Esophagus squamous epithelium (tissue), 5 donors: Measurements from ENCODE around the gene PRDM10. TPM values are rescaled to one million over a fixed set of nuclear protein-coding genes. Genes with fewer than 3 reads are reported as not detected.

Experiments
- DNase-seq: peaks from one replicate; lab custom pipeline; 2025; lab: John Stamatoyannopoulos, UW
- H3K27ac ChIP-seq, 4 donors: fragments of 200-600 bp; sonication (generic); one replicate each; pipeline ENCODE4 v1.5.1; 2016 to 2019; ENCODE audit warnings: mild to moderate bottlenecking in 1 of 4
- H3K27me3 ChIP-seq, 4 donors: fragments of 200-600 bp; sonication (generic); 1 replicate in 3 of 4; 2 replicates in 1 of 4; pipeline versions ENCODE4 v1.5.1 to v1.6.0; 2017 to 2021; ENCODE audit warnings: antibody characterized with exemption in 1 of 4
- H3K36me3 ChIP-seq, 3 donors: fragments of 200-600 bp; sonication (generic); one replicate each; pipeline ENCODE4 v1.5.1; 2016 to 2019
- H3K4me1 ChIP-seq, 3 donors: fragments of 200-600 bp; sonication (generic); one replicate each; pipeline ENCODE4 v1.5.1; 2017 to 2019
- H3K4me3 ChIP-seq, 4 donors: fragments of 200-600 bp; sonication (generic); 1 replicate in 3 of 4; 2 replicates in 1 of 4; pipeline ENCODE4 v1.5.1; 2016 to 2019; ENCODE audit warnings: mild to moderate bottlenecking in 2 of 4, moderate library complexity in 1 of 4
- H3K9me3 ChIP-seq, 3 donors: fragments of 200-600 bp; sonication (generic); one replicate each; pipeline ENCODE4 v1.5.1; 2016 to 2019
- POLR2A ChIP-seq, 4 donors: fragments of 450-650 bp; IDR thresholded peaks; one replicate each; pipeline ENCODE4 v1.6.1; 2017; ENCODE audit warnings: antibody characterized with exemption in 4 of 4, mild to moderate bottlenecking in 4 of 4, moderate library complexity in 3 of 4
- WGBS, 2 donors: methylation state at CpG; one replicate each; pipeline ENCODE4 v1.1.5; 2018; 5-methylcytosine and 5-hydroxymethylcytosine counted together
- intact Hi-C: fragments of 100-400 bp; cut with DNase I; formaldehyde crosslinking; loops from one replicate; pipeline ENCODE4 v1.15.0; 2022
- total RNA-seq, 4 donors: library from RNA; depleted of rRNA; stranded (reverse); fragments of >200 nt; gene quantifications; one replicate each; pipeline ENCODE4 v1.1.0, GENCODE V29; 2016
- TF ChIP-seq, protein P1 (sequence below), 6 experiments: fragments of 450-650 bp in 4 of 6; fragments of 200-600 bp in 2 of 6; sonication (generic) in 2 of 6; IDR thresholded peaks; one replicate each; pipeline ENCODE4 v1.5.1; 2016 to 2019; ENCODE audit warnings: antibody characterized with exemption in 6 of 6, mild to moderate bottlenecking in 4 of 6, moderate library complexity in 4 of 6
- donor health status: DM: yes; HTN: yes; CAD: no.

The PRDM10 gene
- total RNA-seq, 4 donors from 2014 or later: 7.3 to 11.2 (median 7.7) TPM

GRCh38 chr11:130002846-130003716 is 446 bp upstream of the PRDM10 start:
- intact Hi-C loops: loop anchor here (5.0 kb wide), 1 partner anchor 64 kb away; the partner anchor contains the start of gene APLP2
- Histone ChIP-seq H3K36me3 (no peaks in the 10 kb centered on the region), H3K27me3 (no peaks in the 10 kb centered on the region), H3K27ac (peak overlapping the region; percentile 99 to 100 (median 100)), H3K9me3 (no peaks in the 10 kb centered on the region), H3K4me3 (peak overlapping the region; percentile 73 to 94 (median 90)), H3K4me1 (peaks cover 12 to 38% (median 17%) of the 10 kb centered on the region in 3 donors)
- DNase-seq: peak; percentile 86
- peak in 3 of 4 donors; percentile 85 to 90 (median 86) for TF ChIP-seq POLR2A (IDR thresholded peaks at IDR 0.05)
- TF ChIP-seq, protein P1, sequence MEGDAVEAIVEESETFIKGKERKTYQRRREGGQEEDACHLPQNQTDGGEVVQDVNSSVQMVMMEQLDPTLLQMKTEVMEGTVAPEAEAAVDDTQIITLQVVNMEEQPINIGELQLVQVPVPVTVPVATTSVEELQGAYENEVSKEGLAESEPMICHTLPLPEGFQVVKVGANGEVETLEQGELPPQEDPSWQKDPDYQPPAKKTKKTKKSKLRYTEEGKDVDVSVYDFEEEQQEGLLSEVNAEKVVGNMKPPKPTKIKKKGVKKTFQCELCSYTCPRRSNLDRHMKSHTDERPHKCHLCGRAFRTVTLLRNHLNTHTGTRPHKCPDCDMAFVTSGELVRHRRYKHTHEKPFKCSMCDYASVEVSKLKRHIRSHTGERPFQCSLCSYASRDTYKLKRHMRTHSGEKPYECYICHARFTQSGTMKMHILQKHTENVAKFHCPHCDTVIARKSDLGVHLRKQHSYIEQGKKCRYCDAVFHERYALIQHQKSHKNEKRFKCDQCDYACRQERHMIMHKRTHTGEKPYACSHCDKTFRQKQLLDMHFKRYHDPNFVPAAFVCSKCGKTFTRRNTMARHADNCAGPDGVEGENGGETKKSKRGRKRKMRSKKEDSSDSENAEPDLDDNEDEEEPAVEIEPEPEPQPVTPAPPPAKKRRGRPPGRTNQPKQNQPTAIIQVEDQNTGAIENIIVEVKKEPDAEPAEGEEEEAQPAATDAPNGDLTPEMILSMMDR (IDR thresholded peaks at IDR 0.05): no peak
- WGBS, 2 donors: 0 to 2% methylated on average over 9 to 25 of the region's 65 CpGs

- H3K27ac ChIP-seq: peak overlapping the region; percentile 99 to 100 (median 100)
- peaks cover 12 to 44% (median 17%) of the 10 kb centered on the region in 3 donors for H3K4me1 ChIP-seq
- no peaks in the 10 kb centered on the region for H3K9me3 ChIP-seq
- no peak for DNase-seq
- no peaks in the 10 kb centered on the region for H3K27me3 ChIP-seq
- intact Hi-C loops: loop anchor here (5.0 kb wide), 1 partner anchor 66 kb away; the partner anchor contains the start of gene APLP2
- no peaks in the 10 kb centered on the region for H3K36me3 ChIP-seq
- 0% methylated on average over 2 to 34 of the region's 90 CpGs for WGBS, 2 donors
- H3K4me3 ChIP-seq: peak overlapping the region; percentile 73 to 94 (median 90)
- TF ChIP-seq, protein P1 (IDR thresholded peaks at IDR 0.05): no peak
- peak in 2 of 4 donors; percentile 42 to 51 for TF ChIP-seq POLR2A (IDR thresholded peaks at IDR 0.05)
Observed at GRCh38 chr11:130001461-130002351, 929 bp downstream of the PRDM10 start.

- Histone ChIP-seq H3K36me3 (no peaks in the 10 kb centered on the region), H3K4me3 (peak overlapping the region in 3 of 4 donors; percentile 73 to 94 (median 91)), H3K27me3 (no peaks in the 10 kb centered on the region), H3K4me1 (peaks cover 12 to 54% (median 17%) of the 10 kb centered on the region in 3 donors), H3K27ac (peak overlapping the region; percentile 99 to 100 (median 100)), H3K9me3 (no peaks in the 10 kb centered on the region)
- intact Hi-C loops: loop anchor here (5.0 kb wide), 1 partner anchor 67 kb away; the partner anchor contains the start of gene APLP2
- no peak for DNase-seq
- WGBS, 2 donors: 76% methylated on average over 18 of the region's 18 CpGs
- TF ChIP-seq POLR2A (IDR thresholded peaks at IDR 0.05): no peak
- TF ChIP-seq, protein P1 (IDR thresholded peaks at IDR 0.05): no peak
Observed at GRCh38 chr11:130000552-130001176, 2.0 kb downstream of the PRDM10 start.

DNA sequence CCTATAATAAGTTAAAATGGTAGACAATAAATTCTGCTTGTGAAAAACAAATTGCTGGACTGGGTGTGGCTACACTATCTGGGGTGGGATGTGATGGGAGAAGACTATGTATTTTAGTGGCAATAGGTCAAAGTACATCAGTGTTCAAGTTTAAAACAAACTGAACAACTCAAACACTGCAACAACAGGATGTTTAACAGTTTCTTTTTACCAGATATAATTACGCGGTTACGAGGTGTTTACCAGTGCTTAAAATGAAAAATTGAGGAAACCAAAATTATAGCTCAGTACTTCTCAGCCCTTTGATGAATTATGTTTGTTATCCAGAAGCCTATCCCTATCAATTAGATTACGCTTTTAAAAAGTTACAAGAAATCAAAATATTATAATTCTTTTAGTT is 3.2 kb downstream of the PRDM10 start:
- Histone ChIP-seq H3K4me1 (peaks cover 12 to 51% (median 16%) of the 10 kb centered on the region in 3 donors), H3K36me3 (no peaks in the 10 kb centered on the region)
- intact Hi-C loops: no loop called here

More for the DNA sequence above, 3.2 kb downstream of the PRDM10 start:
- TF ChIP-seq, protein P1 (IDR thresholded peaks at IDR 0.05): no peak
- no peak for TF ChIP-seq POLR2A (IDR thresholded peaks at IDR 0.05)
- no peak overlapping the region for H3K27ac ChIP-seq
- DNase-seq: no peak
- WGBS, 2 donors: 92 to 93% methylated on average over 4 of the region's 4 CpGs
- H3K27me3 ChIP-seq: no peaks in the 10 kb centered on the region
- H3K9me3 ChIP-seq: no peaks in the 10 kb centered on the region
- H3K4me3 ChIP-seq: no peak overlapping the region
